HG02884 (cell line): ENCODE results near the gene CYYR1.

Source experiments
- ATAC-seq: cut with Tn5 transposase; IDR thresholded peaks from one replicate; pipeline ENCODE4 v1.9.1; 2021; ENCODE audit warnings: mild to moderate bottlenecking, moderate library complexity; ENCODE audit not compliant: unreplicated experiment

The CYYR1 gene

DNA sequence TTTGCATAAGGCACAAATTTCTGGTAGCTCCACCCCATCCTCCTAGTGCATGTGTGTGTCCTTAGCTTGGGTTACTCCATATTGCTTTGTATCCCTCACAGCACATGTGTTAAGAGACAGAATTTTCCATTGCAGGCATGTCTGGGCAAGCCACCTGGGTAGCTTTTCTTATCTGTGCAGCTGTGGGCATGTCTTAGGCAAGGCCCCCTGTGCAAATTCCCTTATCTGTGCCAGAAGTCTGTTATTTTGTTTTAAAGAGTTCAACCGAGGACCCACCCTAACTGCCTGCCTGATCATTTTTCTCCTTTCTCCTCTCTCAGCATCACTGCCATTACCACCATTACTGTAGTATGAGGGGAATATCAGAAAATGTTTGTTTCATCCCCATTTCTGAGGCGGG lies 131.9 kb downstream of the CYYR1 start:
- ATAC-seq: no peak

GRCh38 chr21:26438976-26439375 lies 134.1 kb downstream of the CYYR1 start:
- no peak for ATAC-seq

DNA sequence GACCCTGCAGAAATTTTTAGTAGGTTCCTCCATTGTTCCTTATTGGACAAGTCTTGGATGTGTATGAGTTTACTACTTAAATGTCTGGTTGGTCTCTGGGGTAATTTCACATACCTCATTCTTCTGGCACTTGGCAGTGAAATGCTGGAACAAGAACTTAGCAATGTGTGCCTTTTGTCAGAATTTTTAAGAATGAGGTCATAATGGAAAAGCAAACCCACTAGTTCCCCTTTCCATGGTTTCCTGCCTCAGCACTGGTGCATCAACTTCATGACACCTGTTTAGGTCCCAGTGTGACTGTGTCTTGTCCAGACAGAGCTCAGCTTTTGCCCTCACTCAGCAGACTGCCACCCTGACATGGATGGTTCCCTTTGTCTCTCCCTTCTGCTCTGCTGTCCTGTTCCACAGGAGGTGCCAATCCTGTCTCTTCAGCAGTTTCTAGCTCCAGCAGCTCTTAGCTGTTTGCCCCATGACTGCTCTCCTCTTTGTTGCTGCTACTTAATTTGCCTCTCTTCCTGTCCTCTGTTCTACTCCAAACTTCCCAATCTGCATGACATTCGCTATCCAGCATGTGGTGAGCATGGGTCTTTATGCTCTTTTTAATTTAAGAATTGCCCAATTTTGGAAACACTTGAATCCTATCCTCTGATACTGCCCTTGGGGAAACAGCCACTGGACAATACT lies 135.6 kb downstream of the CYYR1 start:
- ATAC-seq: no peak

GRCh38 chr21:26433386-26433785 lies 139.7 kb downstream of the CYYR1 start:
- no peak for ATAC-seq

- no peak for ATAC-seq
Measured at GRCh38 chr21:26432410-26432809, 140.7 kb downstream of the CYYR1 start.

DNA sequence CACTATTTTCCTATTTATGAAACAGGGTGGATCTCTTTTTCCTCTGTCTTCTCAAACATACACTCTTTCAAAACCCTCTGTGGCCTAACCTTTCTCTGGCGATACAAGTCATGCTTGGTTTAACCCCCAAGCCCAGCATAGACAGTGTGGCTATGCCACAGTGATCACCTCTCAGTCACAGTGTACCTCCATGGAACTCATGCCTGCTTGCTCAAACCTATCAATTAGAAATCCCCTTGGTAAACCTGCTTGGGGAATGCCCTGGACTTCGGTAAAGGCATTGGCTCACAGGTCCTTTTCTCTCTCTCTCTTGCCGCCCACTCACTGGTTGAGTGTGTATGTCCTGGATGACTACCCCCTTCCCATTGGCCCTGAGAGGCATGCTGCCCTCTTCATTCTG lies 147.5 kb downstream of the CYYR1 start:
- ATAC-seq: peak; percentile 52

- no peak for ATAC-seq
Measured at GRCh38 chr21:26423511-26423910, 149.6 kb downstream of the CYYR1 start.

DNA sequence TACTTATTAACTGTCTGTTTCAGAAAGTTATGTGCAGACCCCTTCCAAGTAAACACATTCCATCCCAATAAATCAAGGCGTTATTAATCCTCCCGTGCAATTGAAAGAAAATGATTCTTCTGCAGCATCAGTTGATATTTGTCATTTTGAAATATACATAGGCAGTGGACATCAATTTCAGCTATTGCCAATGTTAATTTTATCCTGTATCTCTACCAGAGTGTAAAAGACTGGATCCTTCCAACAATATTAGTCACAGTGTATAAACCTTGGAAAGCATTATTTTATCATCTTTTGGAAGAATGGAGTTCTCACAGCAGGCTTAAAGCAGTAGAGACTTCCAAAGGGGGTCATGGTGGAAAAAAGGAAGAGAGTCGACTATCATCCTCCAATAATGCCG lies 150.4 kb downstream of the CYYR1 start:
- no peak for ATAC-seq

GRCh38 chr21:26422138-26422537 lies 150.9 kb downstream of the CYYR1 start:
- ATAC-seq: no peak

DNA sequence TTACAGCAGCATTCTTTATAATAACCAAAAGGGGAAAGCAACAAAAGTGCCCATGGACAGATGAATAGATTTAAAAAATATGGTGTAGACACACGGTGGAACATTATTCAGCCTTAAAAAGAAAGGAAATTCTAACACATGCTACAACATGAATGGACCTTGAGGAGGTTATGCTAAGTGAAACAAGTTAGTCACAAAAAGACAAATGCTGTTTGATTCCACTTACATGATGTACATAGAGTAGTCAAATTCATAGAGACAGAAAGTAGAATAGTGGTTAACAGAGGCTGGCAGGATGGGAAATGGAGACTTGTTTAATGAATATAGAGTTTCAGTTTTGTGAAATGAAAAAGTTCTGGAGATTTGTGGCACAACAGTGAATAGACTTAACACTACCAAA lies 151.4 kb downstream of the CYYR1 start:
- no peak for ATAC-seq
